HG02885 (cell line): ENCODE results near the gene VSIR.

ENCODE experiments used
- ATAC-seq: cut with Tn5 transposase; IDR thresholded peaks from one replicate; pipeline ENCODE4 v1.9.1; 2021; ENCODE audit warnings: mild to moderate bottlenecking; ENCODE audit not compliant: unreplicated experiment, poor library complexity

The VSIR gene

GRCh38 chr10:71703577-71703976 is 69.7 kb downstream of the VSIR start:
- ATAC-seq: no peak

- ATAC-seq: no peak
These were observed 71.7 kb downstream of the VSIR start for GRCh38 chr10:71701496-71702132.

- no peak for ATAC-seq
These were observed 72.5 kb downstream of the VSIR start for GRCh38 chr10:71700731-71701368.

- no peak for ATAC-seq
These were observed 74.6 kb downstream of the VSIR start for GRCh38 chr10:71698737-71699136.

GRCh38 chr10:71697938-71698709 is 75.2 kb downstream of the VSIR start:
- ATAC-seq: no peak
